ENCODE measurements around the gene SFTPA2.
"Not testable (repeated sequence)": the region's sequence is repeated elsewhere in the genome, so short reads cannot be mapped to it uniquely, and the experiment has no call there.

SFTPA2 gene

DNA sequence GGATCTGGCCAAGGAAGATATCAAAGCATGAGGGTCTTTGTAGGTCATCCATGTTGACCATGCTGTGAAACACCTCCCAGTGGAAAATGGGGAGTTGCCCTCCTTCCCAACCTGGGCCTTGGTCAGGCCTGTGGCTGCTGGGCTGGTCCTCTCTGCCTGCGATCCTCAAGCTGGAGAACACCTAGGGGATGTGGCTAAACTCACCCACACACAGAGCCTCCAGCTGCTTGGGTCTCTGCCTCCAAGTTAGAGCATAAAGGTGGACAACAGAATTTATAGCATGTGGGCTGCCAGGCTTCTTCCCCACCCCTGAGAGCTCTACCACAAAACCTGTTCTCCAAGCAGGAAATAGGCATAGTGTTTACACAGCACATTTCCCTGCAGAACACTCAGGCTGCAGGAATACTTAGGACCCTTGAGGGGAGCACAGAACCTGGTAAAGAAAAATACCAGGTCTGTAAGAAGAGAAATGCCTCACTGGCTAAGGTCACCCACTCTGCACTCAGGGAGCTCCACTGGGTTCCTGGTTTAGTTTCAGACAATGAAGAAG, at the start of gene SFTPA2:
TSS of gene SFTPA2 (minus strand) at position 248 of the 550 bp plus-strand sequence. CDS start 924 bp downstream, outside the sequence.
- Mint-ChIP-seq H3K36me3 (no peaks in the 10 kb centered on the region), H3K4me3 (no peak within 1 kb of the TSS), H3K27me3 (peaks cover 40% of the 10 kb centered on the region), H3K9me3 (no peaks in the 10 kb centered on the region), H3K27ac (no peak within 1 kb of the TSS), H3K4me1 (peaks cover 10% of the 10 kb centered on the region)
- ATAC-seq = no peak

DNA sequence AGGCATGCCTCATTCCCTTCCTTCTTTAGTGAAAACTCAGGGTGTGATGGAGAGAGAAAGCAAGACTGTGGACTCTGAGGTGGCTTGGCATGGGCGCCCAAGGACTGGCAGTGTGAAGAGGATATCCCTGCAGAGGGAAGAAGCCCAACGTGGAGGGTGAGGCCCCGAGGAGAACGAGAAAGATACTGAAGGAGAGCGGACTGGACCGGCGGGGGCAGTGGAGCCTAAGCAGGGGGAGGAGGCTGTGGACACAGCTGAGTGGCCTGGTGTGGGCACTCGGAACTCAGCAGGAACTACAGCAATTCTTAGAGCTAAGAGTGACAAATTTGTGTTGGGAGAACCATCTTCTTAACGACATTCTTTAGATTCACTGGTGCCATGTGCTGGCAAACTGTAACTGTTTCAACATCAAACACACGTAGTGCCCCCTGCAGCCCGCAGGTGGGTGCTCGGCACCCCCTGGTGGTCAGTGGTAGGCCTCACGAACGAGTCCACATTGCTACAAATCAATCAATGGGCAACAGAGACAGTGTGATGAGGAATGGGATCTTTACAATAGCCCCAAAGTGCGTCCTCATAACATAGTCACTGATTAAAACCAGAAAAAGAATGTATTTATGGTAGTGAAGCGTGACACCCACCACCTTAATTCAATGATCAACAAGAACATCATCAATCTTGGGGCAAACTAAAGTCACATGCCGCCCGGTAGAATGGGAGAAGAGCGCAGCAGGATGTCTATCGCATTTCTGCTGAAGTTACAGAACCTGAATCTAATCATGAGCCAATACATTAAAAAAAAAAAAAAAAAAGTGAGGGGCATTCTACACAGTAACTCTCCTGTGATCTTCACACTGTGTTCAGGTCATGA, 48.5 kb upstream of the SFTPA2 start:
- no peak for ATAC-seq

DNA sequence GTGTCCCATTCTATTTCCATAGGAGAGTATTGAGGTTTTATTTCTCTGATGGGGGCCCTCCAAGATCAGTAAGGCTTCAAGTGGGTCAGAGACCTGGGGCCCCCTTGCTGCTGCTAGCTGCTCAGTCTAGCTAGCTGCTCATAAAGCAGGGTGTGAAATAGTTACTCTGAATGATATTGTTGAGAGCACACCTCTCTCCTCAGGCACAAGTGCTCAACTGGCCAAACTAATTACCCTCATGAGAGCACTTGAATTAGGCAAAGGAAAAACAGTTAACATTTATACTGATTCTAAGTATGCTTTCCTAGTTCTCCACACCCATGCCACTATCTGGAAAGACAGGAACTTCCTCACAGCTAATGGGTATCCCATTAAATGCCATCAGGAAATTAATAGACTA, 45.1 kb upstream of the SFTPA2 start:
- Mint-ChIP-seq H3K27me3 (peaks cover 16% of the 10 kb centered on the region), H3K4me3 (no peak overlapping the region), H3K36me3 (no peaks in the 10 kb centered on the region), H3K9me3 (no peaks in the 10 kb centered on the region), H3K4me1 (peaks cover 15% of the 10 kb centered on the region), H3K27ac (no peak overlapping the region)
- ATAC-seq = no peak

More for the DNA sequence above, 48.5 kb upstream of the SFTPA2 start:
- Mint-ChIP-seq H3K27me3 (peaks cover 28% of the 10 kb centered on the region), H3K4me1 (no peaks in the 10 kb centered on the region), H3K27ac (no peak overlapping the region), H3K9me3 (no peaks in the 10 kb centered on the region), H3K4me3 (no peak overlapping the region), H3K36me3 (no peaks in the 10 kb centered on the region)

DNA sequence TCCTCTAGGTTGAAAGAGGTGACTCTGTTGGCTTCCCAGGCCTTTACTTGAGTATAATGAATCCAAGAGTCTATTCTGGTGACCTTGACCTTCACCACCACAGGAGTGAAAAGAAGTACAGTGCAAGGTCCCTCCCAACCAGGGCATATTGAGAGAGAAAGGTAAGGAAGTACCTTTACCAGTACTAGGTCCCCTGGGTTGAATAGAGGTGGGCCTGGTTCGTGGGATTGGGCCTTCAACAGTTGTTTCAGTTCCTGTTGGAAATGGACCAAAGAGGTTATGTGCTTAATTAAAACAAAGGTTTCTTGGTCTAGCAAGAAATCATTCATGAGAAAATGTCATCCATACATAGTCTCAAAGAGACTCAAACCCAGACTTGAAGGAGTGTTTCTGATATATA, 44.1 kb upstream of the SFTPA2 start:
- Mint-ChIP-seq H3K4me1 (peaks cover 15% of the 10 kb centered on the region), H3K27ac (no peak overlapping the region), H3K9me3 (no peaks in the 10 kb centered on the region), H3K36me3 (no peaks in the 10 kb centered on the region), H3K27me3 (peaks cover 9% of the 10 kb centered on the region), H3K4me3 (no peak overlapping the region)
- no peak for ATAC-seq

DNA sequence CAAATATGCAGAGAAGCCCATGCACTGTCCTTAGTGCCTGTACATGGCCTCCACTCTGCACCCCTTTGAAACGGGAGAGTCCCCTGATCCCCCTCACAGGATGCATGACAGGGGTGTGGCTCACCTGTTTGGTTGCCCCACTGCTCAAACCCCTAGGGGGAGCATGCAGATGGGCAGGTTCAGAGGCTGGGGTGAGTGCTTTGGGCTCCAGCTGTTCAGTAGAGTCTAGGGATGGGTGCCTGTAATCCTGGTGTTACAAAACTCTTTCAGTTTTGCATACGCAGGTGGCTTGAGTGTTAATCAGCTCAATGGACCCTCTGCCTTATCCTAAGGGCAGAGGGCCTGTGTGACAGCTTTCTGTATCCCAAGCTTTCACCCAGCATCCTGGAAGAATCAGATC, 42.7 kb upstream of the SFTPA2 start:
- H3K27me3 Mint-ChIP-seq = peaks cover 8% of the 10 kb centered on the region
- peaks cover 6% of the 10 kb centered on the region for H3K36me3 Mint-ChIP-seq
- no peak overlapping the region for H3K4me3 Mint-ChIP-seq
- no peak for ATAC-seq
- H3K9me3 Mint-ChIP-seq = peaks cover 3% of the 10 kb centered on the region
- no peak overlapping the region for H3K27ac Mint-ChIP-seq
- H3K4me1 Mint-ChIP-seq = peaks cover 15% of the 10 kb centered on the region

DNA sequence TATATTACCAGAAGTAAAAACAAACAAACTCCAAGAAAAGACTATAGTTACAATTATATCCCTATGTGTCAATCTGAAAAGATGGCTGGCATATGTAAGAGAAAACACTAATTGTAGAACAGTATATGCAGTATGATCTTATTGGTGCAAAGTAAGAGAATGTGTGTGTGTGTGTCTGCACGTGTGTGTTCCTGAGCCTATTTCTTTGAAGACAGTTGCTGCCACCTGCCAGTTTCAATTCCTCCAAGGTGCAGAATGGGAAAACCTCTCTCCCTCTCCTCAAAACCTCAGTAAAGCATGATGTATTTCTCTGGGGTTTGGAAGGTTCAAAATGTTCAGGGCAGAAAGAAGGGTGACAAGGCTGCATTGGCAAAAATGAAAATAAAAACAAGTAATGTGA, 41.7 kb upstream of the SFTPA2 start:
- Mint-ChIP-seq H3K27ac (no peak overlapping the region), H3K4me3 (no peak overlapping the region), H3K36me3 (peaks cover 6% of the 10 kb centered on the region), H3K9me3 (peaks cover 12% of the 10 kb centered on the region), H3K27me3 (peaks cover 8% of the 10 kb centered on the region), H3K4me1 (peaks cover 15% of the 10 kb centered on the region)
- no peak for ATAC-seq

DNA sequence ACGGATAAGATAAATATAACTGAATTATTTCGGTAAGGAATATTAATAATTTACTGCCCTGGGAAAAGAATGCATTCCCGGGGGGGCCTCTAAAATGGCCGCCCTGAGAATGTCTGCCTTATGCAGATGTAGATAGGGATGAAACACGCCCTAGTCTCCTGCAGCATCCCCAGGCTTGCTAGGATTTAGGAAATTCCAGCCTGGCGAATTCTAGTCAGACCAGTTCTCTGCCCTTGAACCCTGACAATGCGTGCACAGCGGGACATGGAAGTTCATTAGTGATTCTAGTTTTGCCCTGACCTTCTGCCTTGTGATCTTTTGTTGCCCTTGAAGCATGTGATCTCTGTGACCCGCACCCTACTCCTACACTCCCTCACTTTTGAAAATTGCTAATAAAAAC, 39.4 kb upstream of the SFTPA2 start:
- peaks cover 15% of the 10 kb centered on the region for H3K4me1 Mint-ChIP-seq
- H3K4me3 Mint-ChIP-seq, ATAC-seq, H3K36me3 Mint-ChIP-seq, H3K27ac Mint-ChIP-seq: not testable (repeated sequence)
- H3K27me3 Mint-ChIP-seq = peaks cover 30% of the 10 kb centered on the region
- peaks cover 19% of the 10 kb centered on the region for H3K9me3 Mint-ChIP-seq

DNA sequence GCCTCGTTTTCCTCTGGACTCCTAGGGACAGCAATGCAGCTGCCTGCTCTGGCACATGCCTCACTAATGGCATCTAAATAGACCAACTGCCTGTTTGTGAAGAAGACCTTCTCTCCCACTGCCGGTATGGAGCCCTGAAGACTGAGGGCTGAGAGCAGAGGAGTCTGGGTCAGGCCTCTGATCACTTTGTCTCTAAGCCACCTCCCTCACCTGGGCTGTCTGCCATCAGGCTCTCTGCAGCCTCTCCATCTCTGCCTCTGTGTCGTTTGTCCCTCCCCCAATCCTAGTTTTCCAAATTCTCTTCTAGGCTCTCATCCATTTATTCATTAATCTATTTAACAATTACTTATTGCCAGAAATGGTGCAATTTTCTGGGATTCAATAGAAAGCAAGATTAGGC, 35.3 kb upstream of the SFTPA2 start:
- Mint-ChIP-seq H3K27ac (no peak overlapping the region), H3K27me3 (peaks cover 36% of the 10 kb centered on the region), H3K9me3 (peaks cover 19% of the 10 kb centered on the region)

DNA sequence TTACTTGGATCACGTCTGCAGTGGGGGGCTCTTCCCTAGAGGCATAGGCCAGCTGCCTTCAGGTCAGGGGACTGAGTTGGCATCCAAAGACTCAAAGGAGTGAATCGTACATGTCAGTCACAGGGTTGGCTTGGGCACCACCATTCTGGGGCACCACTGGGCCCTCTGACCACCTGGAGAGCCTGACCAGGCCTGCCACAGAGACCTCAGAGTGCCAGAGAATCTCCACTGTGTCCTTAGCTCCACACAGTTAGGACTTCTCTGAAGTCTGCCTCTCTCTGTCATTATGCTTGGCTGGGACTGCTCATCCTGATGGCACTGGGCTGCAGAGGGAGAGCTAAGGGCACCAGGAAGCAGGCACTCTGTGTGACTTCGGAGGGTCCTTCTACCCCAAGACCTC, 34.4 kb upstream of the SFTPA2 start:
- not testable (repeated sequence) for H3K36me3 Mint-ChIP-seq
- peaks cover 42% of the 10 kb centered on the region for H3K27me3 Mint-ChIP-seq
- peak; percentile 16 for ATAC-seq

More for the DNA sequence above, 35.3 kb upstream of the SFTPA2 start:
- H3K4me1 Mint-ChIP-seq = no peaks in the 10 kb centered on the region
- no peak for ATAC-seq
- H3K36me3 Mint-ChIP-seq = peaks cover 6% of the 10 kb centered on the region
- no peak overlapping the region for H3K4me3 Mint-ChIP-seq

DNA sequence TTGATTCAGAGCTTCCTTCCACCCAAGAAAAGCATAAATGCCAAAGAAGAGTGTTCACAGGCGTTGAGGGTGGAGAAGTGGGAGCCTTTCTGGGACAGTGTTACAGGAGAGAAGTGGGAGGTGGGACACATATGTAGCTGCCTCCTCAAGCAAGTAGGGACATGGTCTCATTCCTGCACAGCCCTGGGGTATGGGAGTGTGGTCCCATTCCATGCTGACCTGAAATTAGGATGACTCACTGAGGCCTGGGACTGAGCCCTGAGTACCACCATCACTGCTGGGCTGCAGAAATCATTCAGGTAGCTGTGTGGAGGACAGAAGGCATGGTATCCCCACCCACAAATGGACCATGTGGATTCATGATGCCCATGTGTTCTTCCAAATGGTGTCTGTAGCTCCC, 33.2 kb upstream of the SFTPA2 start:
- H3K9me3 Mint-ChIP-seq = peaks cover 15% of the 10 kb centered on the region
- peaks cover 43% of the 10 kb centered on the region for H3K27me3 Mint-ChIP-seq
- no peaks in the 10 kb centered on the region for H3K4me1 Mint-ChIP-seq
- no peak overlapping the region for H3K27ac Mint-ChIP-seq
- no peak for ATAC-seq
- no peaks in the 10 kb centered on the region for H3K36me3 Mint-ChIP-seq
- H3K4me3 Mint-ChIP-seq = no peak overlapping the region

More for the DNA sequence above, 34.4 kb upstream of the SFTPA2 start:
- not testable (repeated sequence) for H3K4me1 Mint-ChIP-seq, H3K27ac Mint-ChIP-seq, H3K4me3 Mint-ChIP-seq
- peaks cover 19% of the 10 kb centered on the region for H3K9me3 Mint-ChIP-seq

DNA sequence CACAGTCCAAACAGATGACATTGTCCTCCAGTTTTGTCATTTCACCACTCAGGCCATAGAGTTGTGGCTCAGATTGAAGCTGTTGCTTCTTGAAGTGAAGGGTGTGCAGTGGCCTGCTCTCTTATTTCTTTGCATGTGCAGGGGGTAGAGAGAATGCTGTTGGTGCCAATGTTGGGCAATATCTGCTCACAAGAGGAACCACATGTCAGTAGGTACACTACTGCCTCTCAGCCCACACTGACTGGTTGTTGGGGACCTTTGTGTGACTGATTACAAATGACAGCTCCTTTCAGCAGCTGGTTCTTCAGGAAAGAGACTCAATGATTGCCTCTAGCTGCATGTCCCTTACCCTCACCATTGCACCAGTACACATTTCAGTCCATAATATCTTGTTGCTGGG, 28.6 kb upstream of the SFTPA2 start:
- H3K36me3 Mint-ChIP-seq = no peaks in the 10 kb centered on the region
- no peak overlapping the region for H3K27ac Mint-ChIP-seq
- no peak for ATAC-seq
- no peaks in the 10 kb centered on the region for H3K9me3 Mint-ChIP-seq
- H3K4me3 Mint-ChIP-seq = no peak overlapping the region
- H3K27me3 Mint-ChIP-seq = peaks cover 40% of the 10 kb centered on the region
- H3K4me1 Mint-ChIP-seq = no peaks in the 10 kb centered on the region

DNA sequence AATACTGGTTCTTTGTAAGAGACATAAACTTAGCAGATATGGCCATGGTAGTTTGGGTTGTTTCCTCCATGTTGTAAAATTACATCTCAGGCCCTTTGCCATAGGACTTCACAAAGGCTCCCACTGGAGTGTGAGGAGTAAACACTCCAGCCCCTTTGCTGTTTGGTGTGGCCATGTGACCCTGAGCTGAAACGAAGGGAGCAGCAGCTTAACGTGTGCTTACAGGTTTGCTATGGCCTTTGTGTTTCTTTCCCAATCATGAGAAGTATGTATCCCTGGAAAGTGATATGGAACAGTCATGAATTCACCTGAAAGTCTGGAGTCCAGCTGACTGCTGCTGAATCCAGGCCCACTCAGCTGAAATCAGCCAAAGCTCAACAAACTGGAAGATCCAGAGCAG, 26.7 kb upstream of the SFTPA2 start:
- Mint-ChIP-seq H3K4me3 (no peak overlapping the region), H3K36me3 (no peaks in the 10 kb centered on the region), H3K27ac (no peak overlapping the region), H3K9me3 (no peaks in the 10 kb centered on the region), H3K4me1 (no peaks in the 10 kb centered on the region), H3K27me3 (peaks cover 40% of the 10 kb centered on the region)
- ATAC-seq = no peak

DNA sequence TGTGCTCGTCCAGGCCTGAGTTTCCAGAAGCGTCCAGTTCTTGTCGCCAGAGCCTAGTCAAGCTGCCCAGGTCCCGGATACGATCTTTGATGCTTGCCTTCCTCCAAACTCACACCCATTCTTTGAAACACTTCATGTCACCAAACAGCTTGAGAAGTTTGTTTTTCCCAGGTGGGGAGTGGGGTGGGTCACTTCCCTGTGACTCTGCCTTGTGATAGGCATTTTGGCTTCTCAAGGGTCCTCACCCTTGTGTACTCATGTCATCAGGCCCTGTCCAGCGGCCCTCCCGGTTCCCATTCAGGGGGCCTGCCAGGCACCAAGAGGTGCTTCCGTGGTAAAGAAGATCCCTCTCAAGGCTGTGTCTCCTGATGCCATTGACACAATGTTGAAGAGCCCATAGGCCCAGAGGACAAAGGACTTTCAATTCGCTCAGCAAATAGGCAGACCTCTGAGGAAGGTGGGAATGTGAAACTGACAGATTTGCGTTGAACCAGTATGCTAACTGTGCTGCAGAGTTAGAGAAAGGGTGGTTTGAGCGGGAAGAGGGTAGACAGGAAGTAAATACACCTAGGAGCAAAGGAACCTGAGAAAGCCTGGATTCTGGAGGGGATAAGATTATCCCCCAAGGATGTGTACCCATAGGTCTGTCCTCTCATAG, 25.8 kb upstream of the SFTPA2 start:
- H3K36me3 Mint-ChIP-seq = no peaks in the 10 kb centered on the region
- no peak overlapping the region for H3K27ac Mint-ChIP-seq
- peaks cover 3% of the 10 kb centered on the region for H3K9me3 Mint-ChIP-seq
- H3K4me1 Mint-ChIP-seq = no peaks in the 10 kb centered on the region
- peaks cover 40% of the 10 kb centered on the region for H3K27me3 Mint-ChIP-seq
- no peak overlapping the region for H3K4me3 Mint-ChIP-seq
- no peak for ATAC-seq

DNA sequence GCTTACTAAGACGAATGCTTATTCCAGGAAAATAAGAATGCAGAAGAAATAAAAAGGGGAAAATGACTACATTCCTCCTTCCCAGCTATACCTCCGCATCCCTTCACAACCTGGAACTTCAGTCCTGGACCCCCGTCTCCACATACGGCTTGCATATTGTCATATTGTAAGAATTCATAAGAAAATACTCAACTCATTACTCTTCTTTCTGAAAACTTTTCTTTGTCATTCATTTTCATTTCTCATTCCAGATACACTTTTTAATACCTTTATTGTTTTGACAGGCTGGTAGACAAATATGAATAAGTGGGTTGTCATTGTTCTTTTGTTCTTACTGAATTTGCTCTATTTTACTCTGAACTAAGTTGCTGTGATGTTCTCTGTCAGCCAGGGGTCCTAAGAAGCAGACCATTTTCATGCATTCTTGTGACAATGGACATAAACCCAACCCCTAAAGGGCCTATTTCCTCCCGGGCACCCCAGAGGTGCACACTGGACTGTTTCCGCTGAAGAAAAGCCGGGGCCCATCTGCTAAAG, 23.3 kb upstream of the SFTPA2 start:
- Mint-ChIP-seq H3K27ac (no peak overlapping the region), H3K9me3 (peaks cover 7% of the 10 kb centered on the region), H3K4me3 (no peak overlapping the region), H3K27me3 (peaks cover 35% of the 10 kb centered on the region), H3K36me3 (no peaks in the 10 kb centered on the region), H3K4me1 (no peaks in the 10 kb centered on the region)
- no peak for ATAC-seq

DNA sequence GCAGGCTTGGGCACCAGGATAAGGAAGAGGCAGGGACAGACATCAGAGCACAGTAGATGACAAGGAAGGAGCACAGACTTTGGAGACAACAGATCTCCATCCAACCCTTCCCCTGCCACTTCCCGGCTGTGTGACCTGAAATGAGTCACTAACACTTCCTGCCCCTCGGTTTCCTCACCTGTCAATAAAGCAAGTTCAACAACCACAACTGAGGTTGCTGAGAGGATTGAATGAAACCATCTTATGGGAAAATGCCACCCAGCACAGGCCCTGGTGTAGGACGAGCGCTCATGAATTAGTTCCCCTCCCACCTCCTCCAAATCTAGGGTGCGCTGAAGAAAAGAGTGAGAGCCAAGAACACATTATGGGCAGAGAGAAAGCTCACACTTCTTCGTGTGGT, 22.7 kb upstream of the SFTPA2 start:
- H3K4me1 Mint-ChIP-seq, ATAC-seq, H3K27ac Mint-ChIP-seq, H3K36me3 Mint-ChIP-seq, H3K4me3 Mint-ChIP-seq, H3K9me3 Mint-ChIP-seq: not testable (repeated sequence)
- H3K27me3 Mint-ChIP-seq = peaks cover 34% of the 10 kb centered on the region

All from stimulated activated memory B cell treated with anti-CD40 and anti-IgM and Interleukin-4, amounts not matched to agents 10 μg/mL and 1 μg/mL and 100 μg/mL, for 72 hours (primary cell).